KMS-11 (cell line): ENCODE results near the gene MTA1.

ENCODE experiments used
- H2AFZ ChIP-seq: fragments of 200-600 bp; sonication (generic); 2 replicates; pipeline ENCODE4 v1.6.1; 2016; ENCODE audit warnings: antibody characterized with exemption, mixed run types, low read depth
- H3K27ac ChIP-seq: fragments of 200-600 bp; sonication (generic); 2 replicates; pipeline ENCODE4 v1.6.1; 2016; ENCODE audit warnings: mild to moderate bottlenecking, mixed run types
- H3K27me3 ChIP-seq: fragments of 200-600 bp; sonication (generic); 2 replicates; pipeline ENCODE4 v1.6.1; 2017; ENCODE audit warnings: mild to moderate bottlenecking, low read depth, mixed run types, moderate library complexity; ENCODE audit not compliant: insufficient read depth
- H3K36me3 ChIP-seq: fragments of 200-600 bp; sonication (generic); 2 replicates; pipeline ENCODE4 v1.6.1; 2017; ENCODE audit warnings: mild to moderate bottlenecking, mixed run types; ENCODE audit not compliant: insufficient read depth
- H3K4me1 ChIP-seq: fragments of 200-600 bp; sonication (generic); 2 replicates; pipeline ENCODE4 v1.6.1; 2016; ENCODE audit warnings: mild to moderate bottlenecking, low read depth, mixed run types; ENCODE audit not compliant: poor library complexity, severe bottlenecking
- H3K4me2 ChIP-seq: fragments of 200-600 bp; sonication (generic); 2 replicates; pipeline ENCODE4 v1.7.0; 2016; ENCODE audit warnings: mild to moderate bottlenecking, mixed run types
- H3K4me3 ChIP-seq: fragments of 200-600 bp; sonication (generic); IDR thresholded peaks from 2 replicates; pipeline ENCODE4 v1.6.1; 2017; ENCODE audit warnings: low read depth, low read length, mixed read lengths; ENCODE audit not compliant: insufficient read depth
- H3K79me2 ChIP-seq: fragments of 200-600 bp; sonication (generic); 2 replicates; pipeline ENCODE4 v1.6.1; 2016; ENCODE audit warnings: low read depth, mixed run types; ENCODE audit not compliant: insufficient read depth
- H3K9ac ChIP-seq: fragments of 200-600 bp; sonication (generic); 2 replicates; pipeline ENCODE4 v1.6.1; 2016; ENCODE audit warnings: mild to moderate bottlenecking, mixed run types
- H4K20me1 ChIP-seq: fragments of 200-600 bp; sonication (generic); 2 replicates; pipeline ENCODE4 v1.6.1; 2016; ENCODE audit warnings: mild to moderate bottlenecking, mixed run types; ENCODE audit not compliant: insufficient read depth
- TF ChIP-seq, protein P1 (sequence below): fragments of 200-600 bp; sonication (generic); conservative IDR thresholded peaks from 2 replicates; pipeline ENCODE4 v1.6.1; 2017; ENCODE audit warnings: low read depth, mild to moderate bottlenecking, antibody characterized with exemption, low read length, moderate library complexity, mixed read lengths

MTA1 gene

DNA sequence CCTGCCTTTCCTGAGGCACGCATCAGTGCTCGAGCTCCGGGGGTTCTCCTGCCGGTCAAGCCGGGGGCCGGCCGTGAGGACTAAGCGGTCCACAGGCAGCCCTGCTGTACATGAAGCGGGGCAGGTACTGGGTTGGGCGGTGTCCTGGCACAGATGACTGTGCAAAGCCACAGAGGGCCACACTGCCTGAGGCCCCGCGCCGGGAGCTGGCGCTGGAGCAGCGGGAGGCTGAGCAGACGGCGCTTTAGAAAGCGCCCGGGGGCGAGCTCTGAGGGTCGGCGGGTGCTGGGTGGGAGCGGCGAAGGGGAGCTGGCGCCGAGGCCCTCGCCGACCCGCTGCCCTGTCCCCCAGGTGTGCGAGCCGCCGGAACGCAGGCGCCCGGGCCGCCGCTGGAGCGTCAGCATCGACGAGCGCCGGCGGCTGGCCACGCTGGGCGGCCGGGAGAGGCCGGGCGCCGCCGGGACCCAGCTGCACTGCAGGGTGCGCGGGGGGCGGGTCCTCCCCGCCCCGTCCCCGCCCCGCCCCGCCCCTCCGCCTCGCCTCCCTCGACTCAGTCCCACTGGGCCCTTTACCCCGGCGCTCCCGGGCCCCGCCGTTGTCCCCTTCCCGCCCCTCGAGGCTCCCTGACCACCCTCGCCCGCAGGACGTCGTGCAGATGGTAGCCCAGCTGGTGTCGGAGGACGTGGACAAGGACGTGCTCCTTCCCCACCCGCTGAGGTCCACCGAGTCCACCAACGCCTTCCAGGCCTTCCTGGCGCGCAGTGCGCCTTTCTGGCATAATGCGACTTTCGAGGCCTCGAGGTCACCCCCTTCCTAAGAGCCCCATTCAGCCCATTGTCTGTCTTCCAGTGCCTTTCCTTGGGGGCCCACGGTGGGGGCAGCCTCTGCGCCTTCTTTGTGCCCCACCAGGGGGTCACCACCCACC, 8.3 kb upstream of the MTA1 start:
- H3K9ac ChIP-seq = no peak overlapping the region
- H2AFZ ChIP-seq = no peak overlapping the region
- H3K4me2 ChIP-seq = no peak overlapping the region

GRCh38 chr14:105411985-105412770, 7.4 kb upstream of the MTA1 start:
- Histone ChIP-seq H3K27ac (no peak overlapping the region), H3K9ac (no peak overlapping the region), H3K36me3 (no peaks in the 10 kb centered on the region), H3K27me3 (no peaks in the 10 kb centered on the region), H4K20me1 (no peaks in the 10 kb centered on the region), H3K4me1 (no peaks in the 10 kb centered on the region), H3K79me2 (no peaks in the 10 kb centered on the region), H3K4me3 (no peak overlapping the region), H2AFZ (no peak overlapping the region), H3K4me2 (no peak overlapping the region)
- TF ChIP-seq, protein P1, sequence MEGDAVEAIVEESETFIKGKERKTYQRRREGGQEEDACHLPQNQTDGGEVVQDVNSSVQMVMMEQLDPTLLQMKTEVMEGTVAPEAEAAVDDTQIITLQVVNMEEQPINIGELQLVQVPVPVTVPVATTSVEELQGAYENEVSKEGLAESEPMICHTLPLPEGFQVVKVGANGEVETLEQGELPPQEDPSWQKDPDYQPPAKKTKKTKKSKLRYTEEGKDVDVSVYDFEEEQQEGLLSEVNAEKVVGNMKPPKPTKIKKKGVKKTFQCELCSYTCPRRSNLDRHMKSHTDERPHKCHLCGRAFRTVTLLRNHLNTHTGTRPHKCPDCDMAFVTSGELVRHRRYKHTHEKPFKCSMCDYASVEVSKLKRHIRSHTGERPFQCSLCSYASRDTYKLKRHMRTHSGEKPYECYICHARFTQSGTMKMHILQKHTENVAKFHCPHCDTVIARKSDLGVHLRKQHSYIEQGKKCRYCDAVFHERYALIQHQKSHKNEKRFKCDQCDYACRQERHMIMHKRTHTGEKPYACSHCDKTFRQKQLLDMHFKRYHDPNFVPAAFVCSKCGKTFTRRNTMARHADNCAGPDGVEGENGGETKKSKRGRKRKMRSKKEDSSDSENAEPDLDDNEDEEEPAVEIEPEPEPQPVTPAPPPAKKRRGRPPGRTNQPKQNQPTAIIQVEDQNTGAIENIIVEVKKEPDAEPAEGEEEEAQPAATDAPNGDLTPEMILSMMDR = no peak

More for the DNA sequence above, 8.3 kb upstream of the MTA1 start:
- Histone ChIP-seq H3K27ac (no peak overlapping the region), H3K4me3 (no peak overlapping the region), H3K4me1 (no peaks in the 10 kb centered on the region), H3K79me2 (no peaks in the 10 kb centered on the region), H3K27me3 (no peaks in the 10 kb centered on the region), H4K20me1 (no peaks in the 10 kb centered on the region), H3K36me3 (no peaks in the 10 kb centered on the region)
- TF ChIP-seq, protein P1 = no peak

GRCh38 chr14:105412771-105413543, 6.7 kb upstream of the MTA1 start:
- no peak overlapping the region for H3K4me2 ChIP-seq
- no peak overlapping the region for H3K4me3 ChIP-seq
- H3K4me1 ChIP-seq = no peaks in the 10 kb centered on the region
- no peaks in the 10 kb centered on the region for H3K27me3 ChIP-seq
- no peak overlapping the region for H3K9ac ChIP-seq
- no peak overlapping the region for H3K27ac ChIP-seq
- no peak overlapping the region for H2AFZ ChIP-seq
- H4K20me1 ChIP-seq = no peaks in the 10 kb centered on the region
- H3K79me2 ChIP-seq = no peaks in the 10 kb centered on the region
- TF ChIP-seq, protein P1 = no peak
- H3K36me3 ChIP-seq = no peaks in the 10 kb centered on the region

DNA sequence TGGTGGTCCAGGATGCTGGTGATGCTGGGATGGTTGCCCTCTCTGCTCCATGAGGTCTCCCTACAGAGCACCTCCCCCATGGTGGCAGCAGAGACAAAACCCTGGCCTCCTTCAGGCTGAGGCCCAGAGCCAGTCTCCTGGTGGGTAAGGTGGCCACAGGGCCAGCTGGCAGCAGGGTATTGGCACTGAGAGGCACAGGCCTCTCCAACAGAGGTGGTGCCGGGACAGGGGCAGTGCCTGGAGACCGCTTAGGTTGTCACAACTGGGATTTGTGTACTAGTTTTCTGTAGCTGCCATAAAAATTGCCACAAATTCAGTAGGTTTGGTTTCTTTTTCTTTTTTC, 6.1 kb upstream of the MTA1 start:
- Histone ChIP-seq H3K36me3 (no peaks in the 10 kb centered on the region), H3K27me3 (no peaks in the 10 kb centered on the region), H3K4me3 (no peak overlapping the region), H2AFZ (no peak overlapping the region), H3K9ac (no peak overlapping the region), H3K27ac (no peak overlapping the region), H3K79me2 (no peaks in the 10 kb centered on the region), H3K4me2 (no peak overlapping the region), H3K4me1 (peaks cover under 1% of the 10 kb centered on the region), H4K20me1 (no peaks in the 10 kb centered on the region)
- TF ChIP-seq, protein P1 = no peak
